GM18907 (cell line): ENCODE data around the gene FBN1.

Experiments used
- ATAC-seq: cut with Tn5 transposase; IDR thresholded peaks from one replicate; pipeline ENCODE4 v1.9.1; 2021; ENCODE audit warnings: mild to moderate bottlenecking, moderate library complexity; ENCODE audit not compliant: unreplicated experiment

FBN1 gene

DNA sequence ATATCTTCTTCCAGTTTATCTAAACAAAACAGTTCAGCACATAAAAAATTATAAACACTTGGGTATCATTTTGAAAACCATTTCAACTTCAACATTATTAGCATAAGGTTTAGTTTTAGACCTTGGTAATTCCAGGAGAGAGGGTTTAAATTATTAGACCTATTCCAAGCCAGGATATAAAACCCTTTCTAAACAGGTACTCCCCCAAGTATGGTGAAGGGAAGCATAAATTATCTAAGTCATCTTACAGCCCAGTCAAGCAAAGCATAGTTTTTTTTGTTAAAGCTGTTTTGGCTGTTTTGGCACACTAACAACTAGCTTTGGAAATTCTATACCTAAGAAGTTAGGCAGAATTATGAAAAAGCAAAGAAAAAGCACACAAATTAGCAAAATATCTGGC, 87.3 kb downstream of the FBN1 start:
- ATAC-seq: no peak

DNA sequence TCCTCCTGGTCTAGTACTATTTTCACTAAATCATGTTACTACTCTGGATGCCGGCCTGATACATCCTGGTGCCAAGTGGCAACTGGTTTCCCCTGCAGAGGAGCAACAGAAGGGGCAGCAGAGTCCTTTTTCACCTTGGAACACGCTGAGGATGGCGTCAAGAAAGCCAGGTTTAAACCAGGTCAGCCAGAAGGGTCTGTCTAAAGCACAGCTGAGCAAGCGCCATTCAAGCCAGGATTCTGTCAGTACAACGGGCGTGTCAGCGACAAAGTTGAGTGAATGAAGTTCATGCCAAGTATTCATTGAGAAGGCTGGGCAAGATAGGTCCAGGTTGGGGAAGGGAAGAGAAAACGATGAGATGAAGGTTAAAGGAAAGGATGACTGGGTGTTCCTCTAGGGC, 88.2 kb downstream of the FBN1 start:
- ATAC-seq: no peak

DNA sequence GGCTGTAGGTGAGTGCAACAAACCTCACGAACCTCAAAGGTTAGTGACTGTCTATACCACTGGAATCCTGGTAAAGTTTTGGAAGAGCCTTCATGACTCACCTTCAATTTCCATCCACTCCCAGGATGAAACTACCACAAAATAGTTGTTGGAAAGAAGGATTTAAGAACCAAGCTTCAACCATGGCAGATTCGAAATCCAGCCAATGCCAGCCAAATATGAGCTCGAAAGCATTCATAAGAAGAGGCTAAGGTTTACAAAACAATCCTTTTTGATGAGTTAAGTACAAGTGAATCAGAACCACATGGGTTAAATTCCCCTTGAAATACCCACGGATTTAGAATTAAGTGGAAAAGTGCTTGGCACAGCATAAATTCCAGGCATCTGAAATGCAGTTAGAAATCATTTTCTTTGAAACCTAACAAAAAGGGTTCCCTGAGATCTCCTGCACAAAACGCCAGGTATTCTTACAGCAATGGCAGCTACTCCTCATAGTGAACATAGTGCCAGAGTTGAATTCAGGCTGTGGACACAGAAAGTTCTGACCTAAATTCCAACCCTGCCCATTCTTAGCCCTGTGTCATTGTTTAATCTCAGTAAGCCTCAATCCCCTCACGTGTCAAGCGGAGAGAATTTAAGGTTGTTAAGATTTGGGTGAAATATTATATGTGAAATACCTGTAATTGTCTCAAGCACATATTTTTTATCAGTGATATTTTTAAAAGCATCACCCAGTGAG, 89.2 kb downstream of the FBN1 start:
- ATAC-seq: no peak

DNA sequence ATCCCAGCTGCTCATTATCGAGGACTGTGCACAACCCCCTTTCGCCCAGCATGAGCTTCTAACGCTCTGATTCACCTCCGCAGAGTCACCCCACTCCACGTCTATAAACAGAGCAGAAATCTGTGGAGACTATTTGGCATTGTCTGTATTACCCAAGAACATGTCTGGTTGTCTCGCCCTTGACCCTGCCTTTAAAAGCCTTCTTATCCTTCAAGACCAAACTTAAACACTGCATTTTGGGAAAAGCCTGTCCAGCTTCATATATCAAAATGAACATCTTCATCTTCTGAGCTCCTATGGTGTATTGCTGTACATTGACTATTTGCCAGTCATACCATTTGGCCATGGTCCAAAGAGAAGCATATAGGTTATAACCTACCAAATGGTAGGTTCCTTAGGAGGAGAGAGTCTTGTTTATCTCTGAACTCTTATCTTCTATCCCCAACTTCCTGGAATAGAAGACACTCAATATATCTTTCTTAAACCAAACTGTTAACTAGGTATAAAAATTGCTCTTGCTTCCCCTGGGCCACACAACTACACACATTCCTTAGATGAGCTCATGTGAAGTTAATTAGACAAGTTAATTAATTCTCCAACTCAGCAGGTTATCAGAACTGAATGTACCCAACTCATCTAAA, 90.1 kb downstream of the FBN1 start:
- no peak for ATAC-seq

DNA sequence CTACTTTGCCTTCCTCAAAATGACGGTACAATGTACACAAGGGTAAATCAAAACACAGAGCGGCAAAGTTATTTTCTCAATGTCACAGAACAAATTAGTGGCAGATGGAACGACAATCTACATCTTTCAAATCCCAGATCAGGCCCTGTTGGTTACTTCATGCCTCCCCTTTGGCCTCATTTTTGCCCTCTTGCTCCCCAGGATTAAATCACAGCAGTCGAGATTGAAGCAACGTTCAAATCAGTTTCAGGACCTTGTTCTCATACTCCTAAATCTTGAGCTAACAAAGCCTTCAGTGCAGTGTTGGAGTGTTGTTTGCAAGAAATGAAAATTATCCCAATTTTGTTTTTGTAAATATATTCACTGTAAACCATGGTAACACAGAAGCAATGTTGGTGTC, 91.4 kb downstream of the FBN1 start:
- ATAC-seq: no peak

DNA sequence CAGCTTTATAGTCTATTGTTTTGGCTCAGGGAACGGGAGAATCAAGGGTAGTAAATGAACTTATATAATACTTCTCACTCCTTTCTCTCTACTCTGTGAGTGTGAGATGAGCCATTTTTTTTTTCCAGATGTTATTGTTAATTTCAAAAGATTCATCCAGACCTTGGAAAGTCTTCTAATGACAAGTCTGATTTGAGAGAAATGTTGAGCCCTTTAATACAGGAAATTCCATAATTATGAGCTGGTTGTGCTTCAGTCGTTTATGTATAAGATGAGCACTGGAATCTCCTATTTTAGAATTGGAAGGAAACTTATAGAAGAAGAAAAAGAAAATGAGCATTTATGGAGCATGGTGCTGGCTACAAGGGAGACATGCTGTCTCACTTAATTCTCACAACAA, 92.0 kb downstream of the FBN1 start:
- no peak for ATAC-seq

DNA sequence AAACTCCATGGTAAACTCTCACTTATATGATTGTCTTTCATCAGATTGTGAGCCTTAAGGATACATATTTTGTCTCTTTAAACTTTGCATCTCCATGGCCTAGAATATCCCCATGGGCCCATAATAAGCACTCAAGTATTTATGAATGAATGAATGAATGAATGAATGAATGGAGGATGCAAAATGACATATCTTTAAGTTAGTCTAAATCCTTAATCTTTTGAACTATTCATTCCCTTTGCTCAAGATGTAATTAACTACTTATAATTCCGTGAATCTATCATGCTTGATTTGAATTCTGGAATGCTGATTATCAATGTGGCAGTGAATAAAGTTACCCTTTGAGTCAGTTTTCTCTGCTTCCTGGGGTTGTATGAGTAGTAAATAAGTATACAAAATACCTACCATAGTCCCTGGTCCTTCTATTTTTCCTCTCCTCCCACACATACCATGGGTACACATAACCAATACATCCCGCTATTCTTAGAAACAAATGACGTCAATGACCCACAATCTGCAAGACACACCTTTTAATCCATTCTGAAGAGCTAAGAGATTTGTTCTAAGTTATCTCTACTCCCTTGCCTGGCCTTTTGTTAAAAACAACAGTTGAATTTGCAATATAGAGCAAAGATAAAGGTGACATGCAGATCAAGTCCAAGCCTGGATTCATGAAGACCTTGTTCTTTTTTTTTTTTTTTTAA, 94.5 kb downstream of the FBN1 start:
- ATAC-seq: no peak

DNA sequence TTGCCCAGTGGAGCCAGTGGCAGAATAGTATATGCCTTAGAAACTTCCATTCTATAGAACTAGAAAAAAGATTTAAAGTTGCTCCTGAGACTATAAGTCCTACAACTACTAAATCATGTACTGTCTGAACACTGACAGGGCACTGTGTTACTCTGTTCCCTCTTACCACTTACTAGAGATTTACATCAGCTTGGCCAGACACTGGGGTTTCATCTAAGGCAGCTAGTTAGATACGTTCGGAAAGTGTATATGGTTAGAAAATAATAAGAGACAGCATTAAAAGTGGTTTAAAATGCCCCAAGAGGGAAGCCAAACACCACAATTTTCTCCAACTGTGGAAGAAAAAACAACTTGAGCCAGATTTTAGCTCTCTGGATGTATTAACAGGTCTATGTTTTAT, 97.1 kb downstream of the FBN1 start:
- ATAC-seq: no peak

DNA sequence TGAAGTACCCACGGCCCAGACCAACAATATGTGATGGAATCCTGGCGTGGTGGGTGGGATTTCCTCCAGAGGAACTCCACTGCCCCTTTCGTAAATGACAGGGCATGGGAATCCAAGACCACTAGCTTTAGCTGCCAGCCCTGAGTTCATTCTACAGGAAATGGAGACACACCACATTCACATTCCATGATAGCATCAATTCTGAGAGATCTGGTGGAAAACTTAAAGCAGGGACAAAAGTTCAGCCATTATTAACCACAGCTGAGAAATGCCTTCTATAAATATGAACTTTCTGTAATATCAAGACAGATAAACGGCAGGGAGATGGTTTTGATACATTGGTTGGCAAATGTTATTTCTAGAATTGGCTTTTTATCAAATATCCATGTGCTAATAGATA, 98.2 kb downstream of the FBN1 start:
- no peak for ATAC-seq

DNA sequence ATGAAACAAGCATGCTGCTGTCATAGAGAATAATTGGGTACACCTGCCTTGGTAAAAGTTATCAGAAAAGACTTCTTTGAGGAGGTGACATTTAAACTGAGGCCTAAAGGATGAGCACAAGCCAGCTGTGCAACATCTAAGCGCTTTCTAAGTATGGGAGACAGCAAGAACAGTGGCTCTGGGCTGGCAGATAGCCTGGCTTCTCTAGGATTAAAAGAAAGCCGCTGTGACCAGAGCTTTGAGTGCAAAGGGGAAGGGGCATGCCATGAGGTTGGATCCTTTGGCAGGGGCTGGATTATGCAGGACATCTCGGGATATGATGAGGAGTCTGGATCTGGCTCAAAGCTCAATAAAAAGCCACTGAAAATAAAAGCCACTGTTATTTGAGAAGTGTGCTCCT, 99.2 kb downstream of the FBN1 start:
- ATAC-seq: no peak

DNA sequence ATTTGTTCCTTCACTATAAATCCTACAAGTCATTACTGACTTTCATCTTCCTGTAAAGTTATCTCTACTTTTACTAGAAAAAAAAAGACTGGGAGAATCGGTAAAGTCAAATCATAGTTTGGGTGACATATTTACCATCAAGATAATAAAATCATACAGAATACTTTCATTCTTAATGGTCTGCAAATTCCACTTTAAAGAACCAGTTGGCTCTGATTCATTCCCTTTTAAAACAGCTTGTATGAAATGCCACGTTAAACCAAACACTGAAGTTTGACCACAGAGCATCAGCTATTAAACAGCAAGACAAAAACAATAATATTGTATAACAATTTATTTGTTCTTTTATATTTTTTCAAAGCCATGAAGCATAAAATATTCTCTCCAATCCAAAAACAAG, 100.7 kb downstream of the FBN1 start:
- no peak for ATAC-seq

DNA sequence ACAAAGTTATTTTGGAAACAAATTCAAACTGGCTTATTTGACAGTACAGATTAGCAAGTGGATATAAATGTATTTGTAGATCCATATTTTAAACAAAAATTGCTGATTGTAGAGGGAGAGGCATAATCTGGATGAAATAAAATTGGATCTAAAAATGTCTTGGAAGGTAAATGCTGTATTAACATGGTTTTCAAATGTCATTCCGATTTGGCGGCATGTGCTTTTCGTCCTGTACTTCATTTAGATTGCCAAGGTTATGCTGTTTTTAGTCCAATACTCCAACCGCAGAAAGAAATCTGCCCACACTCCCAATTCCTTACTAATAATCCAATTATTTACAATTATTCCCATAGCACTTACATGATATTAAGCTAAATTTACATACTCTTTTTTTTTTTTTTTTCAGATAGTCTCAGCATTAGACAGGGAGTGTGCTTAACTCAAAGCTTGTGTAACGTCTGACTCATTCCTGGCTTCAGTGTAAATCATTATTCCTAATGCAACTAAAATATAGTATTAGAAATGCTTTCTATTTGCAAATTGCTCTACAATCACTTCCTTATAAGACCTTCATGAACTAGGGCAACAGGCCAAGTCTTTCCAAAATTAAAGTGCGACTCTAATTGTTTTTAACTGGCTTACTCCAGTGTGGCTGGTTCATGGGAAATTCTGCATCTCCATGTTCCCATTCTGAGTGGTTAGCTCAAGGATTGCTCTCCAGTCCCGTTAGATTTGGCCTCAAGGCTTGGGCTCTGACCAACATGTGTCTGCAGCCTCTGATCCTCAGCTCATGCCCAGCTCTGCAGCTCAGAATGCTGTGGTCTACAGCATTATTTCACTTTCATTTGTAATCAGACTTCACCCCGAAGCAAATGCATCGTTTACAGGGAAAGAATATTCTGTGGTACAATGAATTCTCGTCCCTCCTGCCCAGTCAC, 103.9 kb downstream of the FBN1 start:
- ATAC-seq: peak; percentile 92

DNA sequence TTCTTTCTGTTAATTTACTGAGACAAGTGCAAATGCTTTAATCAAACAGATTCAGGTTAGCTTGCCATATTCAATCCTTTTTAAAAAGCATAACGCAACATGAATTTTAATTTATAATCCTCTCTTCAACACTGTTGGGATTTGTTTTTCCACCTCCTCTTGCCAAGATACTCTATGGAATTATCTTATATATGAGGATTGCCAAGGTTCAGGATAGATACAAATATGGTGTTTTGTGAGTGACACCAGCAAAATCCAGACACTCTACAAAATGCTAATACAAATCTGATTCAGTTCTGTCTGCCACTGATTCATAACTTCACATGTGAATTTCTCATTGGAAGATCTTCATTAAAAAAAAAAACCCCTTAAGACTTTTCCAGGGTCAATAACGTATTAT, 104.8 kb downstream of the FBN1 start:
- ATAC-seq: no peak

DNA sequence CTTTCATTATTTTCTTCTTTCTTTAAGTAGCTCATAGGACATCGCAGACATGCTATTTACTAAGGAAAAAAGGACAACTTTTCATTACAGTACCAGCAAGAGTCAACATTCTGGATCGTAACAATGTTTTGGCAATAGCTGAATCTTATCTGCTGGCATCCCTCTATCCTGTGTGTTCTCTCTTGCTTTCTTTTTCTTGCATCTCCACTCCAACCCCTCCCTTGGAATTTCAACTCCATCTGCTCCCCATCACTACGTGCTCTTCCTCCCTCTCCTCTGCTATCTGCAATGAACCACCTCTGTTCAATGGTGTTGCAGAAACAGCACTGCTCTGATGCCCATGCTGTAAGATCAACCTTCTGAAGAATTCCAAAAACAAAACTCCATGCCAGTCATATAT, 106.6 kb downstream of the FBN1 start:
- ATAC-seq: no peak

DNA sequence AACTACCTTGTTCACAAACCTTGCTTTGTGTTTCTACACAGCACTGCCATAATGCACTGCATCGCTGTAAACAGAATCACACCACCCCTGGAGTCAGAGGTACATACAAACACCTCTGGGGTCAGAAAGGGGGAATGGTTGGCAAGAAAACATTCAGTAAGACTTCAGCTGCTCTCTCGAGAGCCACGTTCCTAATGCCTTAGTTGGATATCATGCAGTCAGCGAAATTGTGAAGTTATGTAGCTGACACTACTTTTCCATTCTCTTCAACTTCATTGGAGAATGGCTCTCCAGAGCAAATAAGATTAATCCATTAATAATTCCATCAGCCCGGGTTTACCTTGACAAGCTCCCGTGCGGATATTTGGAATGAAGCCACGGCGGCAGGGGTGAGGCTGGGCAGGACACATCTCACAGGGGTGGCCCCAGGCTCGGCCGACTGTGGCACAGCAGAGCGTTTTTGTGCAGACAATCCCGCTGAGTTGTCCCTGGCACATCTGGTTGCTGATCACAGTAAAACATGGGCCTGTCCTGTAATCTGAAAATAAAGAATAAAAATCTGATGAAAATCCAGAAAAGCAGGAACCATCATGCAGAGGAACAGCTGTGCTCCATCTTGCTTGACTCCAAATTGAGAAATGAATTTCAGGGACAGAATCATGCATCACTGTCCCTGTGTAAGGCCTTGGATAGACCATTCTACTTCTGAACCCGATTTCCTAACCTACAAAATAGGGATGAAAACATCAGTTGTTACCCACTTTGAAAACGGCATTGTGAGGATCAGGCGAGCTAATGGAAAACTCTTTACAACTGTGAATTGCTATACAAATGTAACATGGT, 108.0 kb downstream of the FBN1 start:
- ATAC-seq: no peak

DNA sequence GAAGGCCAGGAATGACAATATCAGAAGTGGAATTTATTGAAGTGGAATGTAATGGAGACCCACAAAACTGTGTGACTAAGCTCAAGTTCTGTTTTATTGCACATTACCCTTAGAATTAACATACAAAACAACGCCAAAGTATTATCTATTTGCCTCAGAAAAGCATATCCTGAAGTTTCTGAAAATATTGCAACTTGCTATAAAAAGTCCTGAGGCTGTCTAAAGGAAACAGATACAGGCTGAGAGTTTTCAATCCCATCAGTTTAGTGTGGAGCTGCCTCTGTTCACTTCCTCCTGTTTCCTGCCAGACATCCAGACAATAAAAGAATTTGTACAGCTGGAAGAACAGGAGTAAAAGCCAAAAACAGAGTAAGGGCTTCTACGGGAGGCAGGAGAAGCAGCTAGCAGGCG, 108.8 kb downstream of the FBN1 start:
- no peak for ATAC-seq

DNA sequence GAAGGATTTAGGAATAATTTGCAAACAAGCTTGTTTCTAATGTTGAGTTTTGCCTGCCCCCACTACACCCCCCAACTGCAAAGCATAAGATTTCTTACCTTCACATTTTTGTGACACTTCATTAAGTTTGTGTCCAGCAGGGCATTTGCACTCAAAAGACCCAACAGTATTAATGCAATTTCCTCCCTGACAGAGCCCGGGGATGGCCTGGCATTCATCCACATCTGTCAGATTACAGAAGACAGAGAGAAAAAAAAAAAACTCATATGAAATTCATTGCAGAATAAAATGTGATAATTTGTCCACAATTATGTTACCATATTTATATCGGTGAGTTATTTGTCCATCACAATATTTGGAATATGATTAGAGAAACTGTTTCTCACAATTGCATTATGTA, 111.5 kb downstream of the FBN1 start:
- ATAC-seq: no peak

DNA sequence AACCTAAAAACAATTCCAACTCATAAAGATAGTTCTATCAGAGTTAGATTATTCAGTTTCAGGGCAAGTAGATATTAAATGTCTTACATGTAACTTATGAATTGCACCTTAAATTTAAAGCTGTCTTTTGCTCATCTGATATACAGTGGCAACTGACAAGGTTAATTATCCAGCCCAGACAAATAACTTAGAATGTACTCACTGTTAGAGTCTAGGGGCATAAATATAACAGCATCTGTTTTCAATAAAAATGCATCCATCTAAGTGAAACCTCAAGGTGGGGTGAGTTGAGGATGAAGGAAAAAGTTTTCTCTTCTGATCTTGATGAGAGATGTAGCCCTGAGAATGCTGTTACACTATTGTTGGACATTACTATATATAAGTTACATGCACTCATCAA, 112.6 kb downstream of the FBN1 start:
- ATAC-seq: no peak

DNA sequence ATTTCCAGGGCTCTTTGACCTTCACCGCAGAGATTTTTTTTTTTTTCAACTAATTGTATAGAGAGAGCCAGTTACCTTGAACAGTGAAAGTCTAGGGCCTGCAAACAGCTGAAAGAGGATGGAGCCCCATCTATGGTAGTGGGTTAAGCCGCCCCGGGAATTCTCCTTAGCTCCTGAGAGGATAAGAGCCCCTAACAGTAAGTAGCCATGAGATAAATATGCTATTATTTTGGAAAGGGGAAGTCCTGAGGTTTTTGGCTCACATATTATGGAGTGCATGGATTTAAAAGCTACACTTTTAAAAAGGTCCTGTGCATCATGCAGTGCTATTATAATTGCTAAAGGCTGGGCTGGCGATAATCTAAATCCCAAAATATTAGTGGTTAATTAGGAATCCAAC, 115.0 kb downstream of the FBN1 start:
- ATAC-seq: no peak

DNA sequence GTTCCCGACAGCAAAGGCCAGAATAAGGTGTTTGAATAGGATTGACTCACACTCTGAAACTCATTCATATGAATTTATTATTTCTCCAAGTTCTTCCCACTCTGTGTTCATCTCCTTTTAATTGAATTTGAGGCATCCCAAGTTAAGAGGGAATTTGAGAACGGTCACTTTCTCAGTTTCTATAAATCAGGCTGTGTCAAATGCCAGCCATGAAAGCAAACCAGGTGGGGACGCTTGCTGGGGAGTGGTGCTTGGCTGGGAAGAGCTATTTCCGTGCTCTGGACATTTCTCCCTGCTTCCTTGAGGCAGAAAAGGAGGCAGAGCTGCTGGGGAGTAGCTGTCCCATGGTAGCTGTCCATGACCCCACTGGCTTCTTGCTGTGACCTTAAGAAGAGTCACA, 116.6 kb downstream of the FBN1 start:
- ATAC-seq: no peak
